SK-N-SH (cell line): ENCODE measurements around the gene BRI3. TPM values are rescaled to one million over a fixed set of nuclear protein-coding genes. Genes with fewer than 3 reads are reported as not detected.

ENCODE experiments used
- CHD2 ChIP-seq: fragments of 150-350 bp; IDR thresholded peaks from 2 replicates; pipeline ENCODE4 v1.6.1; 2018; ENCODE audit warnings: low read length; ENCODE audit not compliant: partially characterized antibody
- EZH2phosphoT487 ChIP-seq: fragments of 200-600 bp; sonication (generic); IDR thresholded peaks from 2 replicates; pipeline ENCODE4 v1.6.1; 2017; ENCODE audit warnings: low read depth, mixed run types, mild to moderate bottlenecking, antibody characterized with exemption, moderate library complexity, borderline replicate concordance
- FOSL2 ChIP-seq: IDR thresholded peaks from 2 replicates; pipeline ENCODE4 v1.4.0; 2012; ENCODE audit warnings: low read depth, mild to moderate bottlenecking, moderate library complexity, borderline replicate concordance
- FOXJ3 ChIP-seq: sonication (generic); formaldehyde crosslinking; IDR thresholded peaks from 2 replicates; pipeline ENCODE4 v1.5.1; 2020; ENCODE audit warnings: mild to moderate bottlenecking, missing genetic modification reagents
- MAX ChIP-seq: IDR thresholded peaks from 2 replicates; pipeline ENCODE4 v1.4.0; 2012; ENCODE audit warnings: low read depth
- MXI1 ChIP-seq: IDR thresholded peaks from 2 replicates; pipeline ENCODE4 v1.6.1; 2012; ENCODE audit warnings: mild to moderate bottlenecking, low read depth, low read length, improper control_type of control experiment
- NFIC ChIP-seq: IDR thresholded peaks from 2 replicates; pipeline ENCODE4 v1.4.0; 2012; ENCODE audit warnings: borderline replicate concordance
- PBX3 ChIP-seq: IDR thresholded peaks from 2 replicates; pipeline ENCODE4; 2012
- POLR2AphosphoS5 ChIP-seq: IDR thresholded peaks from 2 replicates; pipeline ENCODE4 v1.6.1; 2012; ENCODE audit warnings: low read depth, low read length
- RAD21 ChIP-seq: IDR thresholded peaks from 2 replicates; pipeline ENCODE4 v1.6.1; 2012; ENCODE audit warnings: mild to moderate bottlenecking, low read length
- REST ChIP-seq: IDR thresholded peaks from 2 replicates; pipeline ENCODE4 v1.6.1; 2012; ENCODE audit warnings: mild to moderate bottlenecking, low read depth, low read length, moderate library complexity
- RFX5 ChIP-seq: IDR thresholded peaks from 2 replicates; pipeline ENCODE4 v1.6.1; 2012; ENCODE audit warnings: mild to moderate bottlenecking, improper control_type of control experiment, low read length
- SIN3A ChIP-seq: IDR thresholded peaks from 2 replicates; pipeline ENCODE4 v1.6.1; 2012; ENCODE audit warnings: low read depth, mild to moderate bottlenecking, low read length, moderate library complexity, borderline replicate concordance
- SMC3 ChIP-seq: IDR thresholded peaks from 2 replicates; pipeline ENCODE4 v1.6.1; 2012; ENCODE audit warnings: low read depth, low read length, improper control_type of control experiment
- USF1 ChIP-seq: IDR thresholded peaks from 2 replicates; pipeline ENCODE4 v1.4.0; 2012; ENCODE audit warnings: low read depth, borderline replicate concordance
- USF2 ChIP-seq: fragments of 150-350 bp; IDR thresholded peaks from 2 replicates; pipeline ENCODE4 v1.6.1; 2017; ENCODE audit warnings: antibody characterized with exemption, low read length, low read depth, borderline replicate concordance
- ZBTB33 ChIP-seq: IDR thresholded peaks from 2 replicates; pipeline ENCODE4 v1.4.0; 2012; ENCODE audit warnings: low read depth, borderline replicate concordance
- polyA plus RNA-seq, 3 experiments: library from polyadenylated mRNA; depleted of rRNA; stranded (reverse); fragments of >200 nt; gene quantifications; 2 replicates each; pipeline ENCODE4 v1.2.3, GENCODE V29; 2012

Gene BRI3
- polyA plus RNA-seq, 1 of the 3 experiments (the other 2 are of a cell fraction): 128 TPM

GRCh38 chr7:98284335-98285036 lies 3.0 kb downstream of the BRI3 start (continued):
- TF ChIP-seq SIN3A: 0 out of 2 replicates have a peak, but pooled peaks have one; percentile 64
- no peak for TF ChIP-seq REST
- TF ChIP-seq POLR2AphosphoS5: no peak
- no peak for TF ChIP-seq USF2
- no peak for TF ChIP-seq RFX5
- TF ChIP-seq SMC3: no peak
- no peak for TF ChIP-seq FOXJ3 (CRISPR knock-in tag)
- no peak for TF ChIP-seq ZBTB33
- peak; percentile 60 for TF ChIP-seq MXI1
- peak; percentile 81 for TF ChIP-seq USF1
- TF ChIP-seq RAD21: no peak
- no peak for TF ChIP-seq PBX3
- peak; percentile 58; the same call in 1 of the 2 replicates for TF ChIP-seq NFIC
- TF ChIP-seq FOSL2: no peak; the same call in 1 of the 2 replicates
- TF ChIP-seq EZH2phosphoT487: no peak
- no peak for TF ChIP-seq CHD2
- TF ChIP-seq MAX: peak; percentile 83
